ENCODE results near the gene BANP. TPM values are rescaled to one million over a fixed set of nuclear protein-coding genes. Genes with fewer than 3 reads are reported as not detected.

Gene BANP
- total and polyA plus RNA-seq, 2 donors from 2014 or later = 12.4 to 26.3 TPM

GRCh38 chr16:87922250-87922871, 28.9 kb upstream of the BANP start:
- H3K9me3 ChIP-seq (ENCODE audit: control insufficient read depth in 2 of 3, insufficient read depth in 1 of 3, low read length in 3 of 3) = no peaks in the 10 kb centered on the region
- no peaks in the 10 kb centered on the region for H3K36me3 ChIP-seq (ENCODE audit: control insufficient read depth in 2 of 3, insufficient read depth in 3 of 3, low read length in 3 of 3)
- peak overlapping the region in 1 of 3 donors; percentile 4 for H3K9ac ChIP-seq (ENCODE audit: low read length in 3 of 3)
- H3K4me1 ChIP-seq (ENCODE audit: control insufficient read depth in 2 of 3, insufficient read depth in 2 of 3, low read depth in 1 of 3, low read length in 3 of 3) = peaks cover 3 to 30% (median 13%) of the 10 kb centered on the region in 3 donors
- DNase-seq (no peak), FAIRE-seq (no peak)
- H3K27ac ChIP-seq (ENCODE audit: low read depth in 2 of 2, low read length in 2 of 2) = no peak overlapping the region
- no peak for TF ChIP-seq CTCF (IDR thresholded peaks at IDR 0.05; ENCODE audit: borderline replicate concordance, extremely low read depth, insufficient read depth)
- intact Hi-C loops (cut with DNase I) = no loop called here
- no peaks in the 10 kb centered on the region for H3K27me3 ChIP-seq (ENCODE audit: control insufficient read depth, insufficient read depth, low read length)
- no peak overlapping the region for H3K4me3 ChIP-seq (ENCODE audit: low read length in 3 of 3)

GRCh38 chr16:87924041-87924810, 27.0 kb upstream of the BANP start:
- Histone ChIP-seq H3K9ac (ENCODE audit: low read length in 3 of 3) (peak overlapping the region in 1 of 3 donors; percentile 35), H3K9me3 (ENCODE audit: control insufficient read depth in 2 of 3, insufficient read depth in 1 of 3, low read length in 3 of 3) (no peaks in the 10 kb centered on the region), H3K4me3 (ENCODE audit: low read length in 3 of 3) (no peak overlapping the region), H3K36me3 (ENCODE audit: control insufficient read depth in 2 of 3, insufficient read depth in 3 of 3, low read length in 3 of 3) (no peaks in the 10 kb centered on the region), H3K27me3 (ENCODE audit: control insufficient read depth, insufficient read depth, low read length) (no peaks in the 10 kb centered on the region), H3K27ac (ENCODE audit: low read depth in 2 of 2, low read length in 2 of 2) (peak overlapping the region; percentile 75 to 77), H3K4me1 (ENCODE audit: control insufficient read depth in 2 of 3, insufficient read depth in 2 of 3, low read depth in 1 of 3, low read length in 3 of 3) (peaks cover 3 to 30% (median 13%) of the 10 kb centered on the region in 3 donors)
- intact Hi-C loops (cut with DNase I) = no loop called here
- no peak for FAIRE-seq
- peak in 4 of 5 donors; percentile 73 to 78 (median 76) for DNase-seq
- no peak for TF ChIP-seq CTCF (IDR thresholded peaks at IDR 0.05; ENCODE audit: borderline replicate concordance, extremely low read depth, insufficient read depth)

- TF ChIP-seq CTCF (IDR thresholded peaks at IDR 0.05; ENCODE audit: borderline replicate concordance, extremely low read depth, insufficient read depth) = no peak
- DNase-seq (peak; percentile 87 to 94 (median 90)), FAIRE-seq (no peak)
- no peaks in the 10 kb centered on the region for H3K36me3 ChIP-seq (ENCODE audit: control insufficient read depth in 2 of 3, insufficient read depth in 3 of 3, low read length in 3 of 3)
- peak overlapping the region in 1 of 3 donors; percentile 35 for H3K9ac ChIP-seq (ENCODE audit: low read length in 3 of 3)
- intact Hi-C loops (cut with DNase I) = no loop called here
- H3K9me3 ChIP-seq (ENCODE audit: control insufficient read depth in 2 of 3, insufficient read depth in 1 of 3, low read length in 3 of 3) = no peaks in the 10 kb centered on the region
- H3K4me1 ChIP-seq (ENCODE audit: control insufficient read depth in 2 of 3, insufficient read depth in 2 of 3, low read depth in 1 of 3, low read length in 3 of 3) = peaks cover 3 to 30% (median 13%) of the 10 kb centered on the region in 3 donors
- no peaks in the 10 kb centered on the region for H3K27me3 ChIP-seq (ENCODE audit: control insufficient read depth, insufficient read depth, low read length)
- H3K4me3 ChIP-seq (ENCODE audit: low read length in 3 of 3) = no peak overlapping the region
- H3K27ac ChIP-seq (ENCODE audit: low read depth in 2 of 2, low read length in 2 of 2) = peak overlapping the region; percentile 29 to 75
Measured at GRCh38 chr16:87924811-87925670, 26.2 kb upstream of the BANP start.

Measured in kidney (tissue), 14 donors.